ENCODE data around the gene DSPP.

DSPP gene

DNA sequence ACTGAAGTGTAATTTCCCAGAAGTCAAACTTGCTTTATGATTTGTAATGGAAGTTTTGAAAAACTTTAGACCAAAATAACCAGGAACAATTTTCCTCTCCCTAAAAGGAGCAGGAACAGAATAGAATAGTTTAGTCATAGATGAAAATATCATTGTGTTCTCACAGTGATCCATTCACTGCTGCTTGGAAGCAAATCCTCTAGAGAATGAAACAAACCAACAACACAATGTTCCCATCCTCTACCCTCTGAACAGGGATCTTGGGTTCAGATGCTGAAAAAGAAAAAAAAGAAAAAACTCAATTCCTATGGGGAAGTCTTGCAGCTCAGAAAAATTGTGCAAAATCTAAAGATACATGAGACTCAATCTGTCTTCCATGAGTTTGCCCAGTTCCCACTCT, 12.2 kb downstream of the DSPP start:
- no peaks in the 10 kb centered on the region for H4K20me1 ChIP-seq (ENCODE audit: control insufficient read depth, insufficient read depth, low read depth, low read length)

DNA sequence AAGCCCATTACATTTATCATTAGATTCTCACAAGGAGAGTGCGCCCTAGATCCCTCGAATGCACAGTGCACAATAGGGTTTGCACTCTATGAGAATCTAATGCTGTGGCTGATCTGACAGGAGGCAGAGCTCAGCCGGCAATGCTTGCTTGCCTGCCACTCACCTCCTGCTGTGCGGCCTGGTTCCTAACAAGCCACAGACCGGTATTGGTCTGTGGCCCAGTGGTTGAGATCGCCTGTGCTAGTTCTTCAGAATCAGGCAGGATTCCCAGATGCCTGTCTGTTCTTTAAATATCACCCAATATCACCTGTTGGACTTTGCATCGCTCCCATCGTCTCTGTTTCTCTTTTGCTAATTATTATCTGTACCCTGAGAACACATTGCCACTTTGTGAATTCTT, 14.0 kb downstream of the DSPP start:
- Histone ChIP-seq H3F3A (ENCODE audit: control insufficient read depth, insufficient read depth) (no peaks in the 10 kb centered on the region), H3K9me2 (replicated peaks; ENCODE audit: control insufficient read depth, low read length) (no peaks in the 10 kb centered on the region), H4K20me1 (ENCODE audit: control insufficient read depth, insufficient read depth, low read depth, low read length) (no peaks in the 10 kb centered on the region), H3K27me3 (ENCODE audit: control insufficient read depth, low read length) (no peaks in the 10 kb centered on the region), H3K4me2 (ENCODE audit: low read length) (no peak overlapping the region), H3K27ac (ENCODE audit: low read depth, low read length) (no peak overlapping the region), H3K79me2 (ENCODE audit: control insufficient read depth, low read length) (no peaks in the 10 kb centered on the region), H3K9me3 (ENCODE audit: control insufficient read depth, insufficient read depth, low read length) (no peaks in the 10 kb centered on the region), H3K36me3 (ENCODE audit: control insufficient read depth, low read length) (no peaks in the 10 kb centered on the region), H3K4me1 (ENCODE audit: control insufficient read depth, low read length) (no peaks in the 10 kb centered on the region), H3K4me3 (ENCODE audit: low read length) (no peak overlapping the region)
- TF ChIP-seq, protein P1, sequence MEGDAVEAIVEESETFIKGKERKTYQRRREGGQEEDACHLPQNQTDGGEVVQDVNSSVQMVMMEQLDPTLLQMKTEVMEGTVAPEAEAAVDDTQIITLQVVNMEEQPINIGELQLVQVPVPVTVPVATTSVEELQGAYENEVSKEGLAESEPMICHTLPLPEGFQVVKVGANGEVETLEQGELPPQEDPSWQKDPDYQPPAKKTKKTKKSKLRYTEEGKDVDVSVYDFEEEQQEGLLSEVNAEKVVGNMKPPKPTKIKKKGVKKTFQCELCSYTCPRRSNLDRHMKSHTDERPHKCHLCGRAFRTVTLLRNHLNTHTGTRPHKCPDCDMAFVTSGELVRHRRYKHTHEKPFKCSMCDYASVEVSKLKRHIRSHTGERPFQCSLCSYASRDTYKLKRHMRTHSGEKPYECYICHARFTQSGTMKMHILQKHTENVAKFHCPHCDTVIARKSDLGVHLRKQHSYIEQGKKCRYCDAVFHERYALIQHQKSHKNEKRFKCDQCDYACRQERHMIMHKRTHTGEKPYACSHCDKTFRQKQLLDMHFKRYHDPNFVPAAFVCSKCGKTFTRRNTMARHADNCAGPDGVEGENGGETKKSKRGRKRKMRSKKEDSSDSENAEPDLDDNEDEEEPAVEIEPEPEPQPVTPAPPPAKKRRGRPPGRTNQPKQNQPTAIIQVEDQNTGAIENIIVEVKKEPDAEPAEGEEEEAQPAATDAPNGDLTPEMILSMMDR (IDR thresholded peaks at IDR 0.05; ENCODE audit: low read depth, low read length, poor library complexity, severe bottlenecking), result no peak
- TF ChIP-seq EZH2phosphoT487 (IDR thresholded peaks at IDR 0.05; ENCODE audit: borderline replicate concordance, low read length), result no peak

More for the DNA sequence above, 12.2 kb downstream of the DSPP start:
- Histone ChIP-seq H3K4me2 (ENCODE audit: low read length) (no peak overlapping the region), H3K36me3 (ENCODE audit: control insufficient read depth, low read length) (no peaks in the 10 kb centered on the region), H3K9me3 (ENCODE audit: control insufficient read depth, insufficient read depth, low read length) (no peaks in the 10 kb centered on the region), H3K9me2 (replicated peaks; ENCODE audit: control insufficient read depth, low read length) (no peaks in the 10 kb centered on the region), H3K27ac (ENCODE audit: low read depth, low read length) (no peak overlapping the region), H3K4me1 (ENCODE audit: control insufficient read depth, low read length) (no peaks in the 10 kb centered on the region), H3K4me3 (ENCODE audit: low read length) (no peak overlapping the region), H3K27me3 (ENCODE audit: control insufficient read depth, low read length) (no peaks in the 10 kb centered on the region), H3F3A (ENCODE audit: control insufficient read depth, insufficient read depth) (no peaks in the 10 kb centered on the region), H3K79me2 (ENCODE audit: control insufficient read depth, low read length) (no peaks in the 10 kb centered on the region)
- TF ChIP-seq, protein P1 (IDR thresholded peaks at IDR 0.05; ENCODE audit: low read depth, low read length, poor library complexity, severe bottlenecking), result no peak
- TF ChIP-seq EZH2phosphoT487 (IDR thresholded peaks at IDR 0.05; ENCODE audit: borderline replicate concordance, low read length), result no peak

DNA sequence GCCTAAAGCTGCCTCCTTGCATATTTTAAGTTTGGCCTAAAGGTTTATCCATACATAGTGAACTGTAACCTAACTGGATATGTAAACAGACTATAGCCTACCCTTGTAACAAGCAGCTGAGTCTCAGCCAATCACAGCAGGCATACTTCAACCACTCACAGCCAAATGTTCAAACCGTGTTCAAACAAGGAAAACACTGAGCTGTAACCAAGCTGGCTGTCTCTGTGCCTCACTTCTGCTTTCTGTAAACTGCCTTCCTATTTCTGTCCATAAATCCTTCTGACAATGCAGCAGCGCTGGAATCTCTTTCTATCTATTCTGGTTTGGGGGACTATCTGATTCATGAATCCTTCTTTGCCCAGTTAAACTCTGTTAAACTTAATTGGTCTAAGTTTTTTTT, 16.4 kb downstream of the DSPP start:
- no peak for TF ChIP-seq EZH2phosphoT487 (IDR thresholded peaks at IDR 0.05; ENCODE audit: borderline replicate concordance, low read length)
- TF ChIP-seq, protein P1 (IDR thresholded peaks at IDR 0.05; ENCODE audit: low read depth, low read length, poor library complexity, severe bottlenecking), result no peak

DNA sequence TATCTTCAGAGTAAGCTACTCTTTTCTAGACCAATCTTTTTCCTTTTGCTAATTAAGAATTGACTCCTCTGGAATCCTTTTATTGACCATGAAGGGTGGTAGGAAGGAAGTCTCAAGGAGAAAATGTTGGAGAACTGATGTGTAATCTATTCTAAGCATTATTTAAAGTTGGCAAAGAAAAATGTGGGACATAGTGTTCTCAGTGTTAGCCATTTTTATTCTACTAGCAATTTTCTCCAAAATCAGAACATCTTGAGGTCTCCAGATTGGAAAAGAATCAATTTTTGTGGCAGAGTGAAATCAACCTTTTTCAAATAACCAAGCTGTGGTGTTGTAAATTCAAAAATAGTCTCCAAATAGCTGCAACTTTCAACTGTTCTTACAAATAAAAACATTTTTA, 23.3 kb downstream of the DSPP start:
- no peaks in the 10 kb centered on the region for H3K36me3 ChIP-seq (ENCODE audit: control insufficient read depth, low read length)
- H3K9me2 ChIP-seq (replicated peaks; ENCODE audit: control insufficient read depth, low read length), result no peaks in the 10 kb centered on the region
- no peaks in the 10 kb centered on the region for H3K9me3 ChIP-seq (ENCODE audit: control insufficient read depth, insufficient read depth, low read length)
- no peak overlapping the region for H3K4me3 ChIP-seq (ENCODE audit: low read length)
- no peak overlapping the region for H3K4me2 ChIP-seq (ENCODE audit: low read length)
- H3F3A ChIP-seq (ENCODE audit: control insufficient read depth, insufficient read depth), result no peaks in the 10 kb centered on the region
- H4K20me1 ChIP-seq (ENCODE audit: control insufficient read depth, insufficient read depth, low read depth, low read length), result no peaks in the 10 kb centered on the region
- no peak for TF ChIP-seq EZH2phosphoT487 (IDR thresholded peaks at IDR 0.05; ENCODE audit: borderline replicate concordance, low read length)
- TF ChIP-seq, protein P1 (IDR thresholded peaks at IDR 0.05; ENCODE audit: low read depth, low read length, poor library complexity, severe bottlenecking), result no peak
- no peaks in the 10 kb centered on the region for H3K27me3 ChIP-seq (ENCODE audit: control insufficient read depth, low read length)
- no peaks in the 10 kb centered on the region for H3K4me1 ChIP-seq (ENCODE audit: control insufficient read depth, low read length)
- no peaks in the 10 kb centered on the region for H3K79me2 ChIP-seq (ENCODE audit: control insufficient read depth, low read length)
- H3K27ac ChIP-seq (ENCODE audit: low read depth, low read length), result no peak overlapping the region

More for the DNA sequence above, 16.4 kb downstream of the DSPP start:
- H3K27ac ChIP-seq (ENCODE audit: low read depth, low read length), result no peak overlapping the region
- no peaks in the 10 kb centered on the region for H4K20me1 ChIP-seq (ENCODE audit: control insufficient read depth, insufficient read depth, low read depth, low read length)
- H3K9me3 ChIP-seq (ENCODE audit: control insufficient read depth, insufficient read depth, low read length), result no peaks in the 10 kb centered on the region
- no peak overlapping the region for H3K4me2 ChIP-seq (ENCODE audit: low read length)
- H3K79me2 ChIP-seq (ENCODE audit: control insufficient read depth, low read length), result no peaks in the 10 kb centered on the region
- H3K27me3 ChIP-seq (ENCODE audit: control insufficient read depth, low read length), result no peaks in the 10 kb centered on the region
- H3K4me1 ChIP-seq (ENCODE audit: control insufficient read depth, low read length), result no peaks in the 10 kb centered on the region
- no peaks in the 10 kb centered on the region for H3F3A ChIP-seq (ENCODE audit: control insufficient read depth, insufficient read depth)
- no peaks in the 10 kb centered on the region for H3K36me3 ChIP-seq (ENCODE audit: control insufficient read depth, low read length)
- H3K9me2 ChIP-seq (replicated peaks; ENCODE audit: control insufficient read depth, low read length), result no peaks in the 10 kb centered on the region
- no peak overlapping the region for H3K4me3 ChIP-seq (ENCODE audit: low read length)

Data from DOHH2 (cell line).